OCI-M2 (cell line): ENCODE data around the gene ATAD1.
"Not testable (repeated sequence)": the region's sequence is repeated elsewhere in the genome, so short reads cannot be mapped to it uniquely, and the experiment has no call there.

Experiments used
- DNase-seq: peaks from one replicate; lab custom pipeline; 2025; ENCODE audit not compliant: unreplicated experiment; lab: John Stamatoyannopoulos, UW

ATAD1 gene

DNA sequence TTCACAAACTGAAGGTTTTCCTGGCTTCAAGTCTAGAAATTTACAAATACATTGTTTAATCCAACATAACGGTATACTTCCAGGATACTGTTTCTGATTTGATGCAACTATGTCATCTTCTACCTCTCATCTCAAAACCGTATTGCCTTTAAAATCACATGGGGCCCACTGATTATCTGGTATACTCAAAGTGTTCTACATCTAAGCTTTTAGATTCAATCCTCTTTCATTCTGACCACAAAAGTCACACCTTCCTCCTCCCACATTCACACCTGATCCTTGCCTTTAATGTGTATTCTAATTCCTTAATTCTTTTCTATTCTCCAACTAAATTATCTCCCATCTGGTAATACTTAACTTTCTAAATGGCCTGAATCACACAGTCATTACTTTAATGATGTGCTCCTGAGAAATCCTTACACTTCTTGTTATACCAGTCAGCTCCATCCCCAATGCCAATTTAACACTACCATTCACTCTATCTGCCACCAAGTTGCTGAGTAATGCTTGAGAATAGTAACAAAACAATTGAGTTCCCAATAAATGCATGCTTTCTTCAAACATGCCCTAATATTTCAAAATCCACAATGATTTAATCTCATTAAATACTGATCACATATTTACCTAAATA is 13.0 kb downstream of the ATAD1 start:
- DNase-seq = no peak

DNA sequence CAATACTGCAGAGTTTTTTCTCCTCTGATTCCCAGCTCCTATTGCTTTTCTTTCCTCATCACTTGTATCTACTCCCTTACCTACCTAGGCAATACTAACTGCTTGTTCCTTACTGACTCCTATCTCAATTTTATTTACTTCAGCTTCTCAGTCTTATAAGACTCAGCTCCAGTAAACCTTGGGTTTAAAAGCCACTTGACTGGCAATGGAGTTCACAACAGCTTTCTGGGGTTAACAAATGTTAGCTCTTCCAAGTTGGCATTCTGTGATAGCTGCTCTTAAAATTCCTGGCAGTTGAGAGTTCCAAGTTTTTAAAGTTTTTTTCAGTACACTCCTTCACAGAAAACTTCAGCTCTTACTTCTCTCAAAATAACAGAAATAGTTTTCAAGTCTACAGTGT is 14.2 kb downstream of the ATAD1 start:
- no peak for DNase-seq

DNA sequence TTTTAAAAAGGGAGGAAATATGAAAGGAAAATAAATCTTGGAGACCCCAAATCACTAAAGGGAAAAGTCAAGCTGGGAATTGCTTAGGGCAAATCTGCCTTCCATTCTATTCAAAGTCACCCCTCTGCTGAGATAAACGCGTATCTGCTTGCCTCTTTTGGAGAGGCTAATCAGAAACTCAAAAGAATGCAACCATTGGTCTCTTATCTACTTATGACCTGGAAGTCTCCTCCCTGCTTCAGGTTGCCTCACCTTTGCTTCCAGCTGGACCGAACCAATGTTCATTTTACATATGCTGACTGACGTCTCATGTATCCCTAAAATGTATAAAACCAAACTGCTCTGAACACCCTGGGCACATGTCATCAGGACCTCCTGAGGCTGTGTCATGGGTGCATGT is 14.7 kb downstream of the ATAD1 start:
- DNase-seq = no peak

DNA sequence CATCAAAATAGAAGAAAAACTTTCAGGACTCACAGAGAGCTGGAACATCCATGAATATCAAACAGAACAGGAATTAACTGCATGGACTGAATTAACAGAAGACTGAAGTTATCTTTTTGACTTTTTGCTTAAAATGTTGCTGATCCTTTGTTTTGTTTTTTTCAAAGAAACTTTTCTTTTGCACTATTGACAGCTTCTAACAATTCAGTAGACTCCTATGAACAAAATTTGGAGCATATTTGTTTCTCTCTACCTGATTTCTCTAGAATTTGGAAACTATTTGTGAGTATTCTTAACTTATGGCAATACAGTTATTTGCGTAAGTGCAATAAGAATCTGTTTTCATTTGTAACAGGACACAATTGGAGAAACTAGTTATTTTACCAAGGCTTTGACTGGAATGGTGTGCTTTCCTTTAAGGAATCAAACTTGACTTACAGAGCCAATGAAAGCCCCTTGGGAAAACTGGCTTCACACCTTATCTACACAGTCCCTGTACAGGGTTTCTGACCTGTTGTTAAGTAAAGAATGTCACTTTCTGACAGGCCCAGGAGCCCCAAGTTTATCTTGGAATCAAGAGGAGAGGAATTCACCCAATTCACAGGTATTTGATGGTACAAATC is 16.1 kb downstream of the ATAD1 start:
- not testable (repeated sequence) for DNase-seq

DNA sequence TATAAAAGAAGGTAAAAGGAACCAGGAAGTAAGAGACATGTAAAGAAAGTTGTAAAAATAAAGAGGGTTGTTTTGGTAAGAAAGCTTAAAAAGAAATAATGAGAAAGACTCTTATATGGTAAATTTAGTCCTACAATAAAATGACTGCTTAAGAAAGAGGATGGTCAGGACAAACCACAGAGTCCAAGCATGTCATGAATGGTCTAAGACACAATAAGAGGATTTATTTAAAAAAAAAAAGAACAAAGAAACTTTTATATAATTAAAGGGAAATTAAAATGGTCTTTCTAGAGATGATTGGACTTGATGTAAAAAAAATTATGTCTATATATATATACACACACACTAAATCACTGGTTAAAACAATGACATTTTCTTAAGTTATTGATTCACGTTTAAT is 18.2 kb downstream of the ATAD1 start:
- no peak for DNase-seq

DNA sequence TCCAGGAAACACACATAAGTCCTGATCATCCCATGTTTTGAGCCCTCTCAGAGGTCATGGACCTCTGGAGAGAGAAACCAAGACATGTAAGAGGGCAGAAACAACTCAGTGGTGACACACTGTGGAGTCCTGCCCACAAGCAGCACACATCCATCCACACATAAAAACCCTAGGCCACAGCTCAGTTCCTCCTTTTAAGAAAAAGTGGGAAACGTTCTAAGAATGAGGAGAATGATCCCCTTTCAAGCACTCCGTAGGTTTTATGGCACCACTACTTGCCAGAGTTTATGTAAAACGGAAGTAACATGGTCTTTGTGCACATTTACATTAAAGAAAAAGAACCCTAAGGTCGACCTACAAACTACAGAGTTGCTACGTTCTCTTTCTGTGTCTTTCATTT is 19.9 kb downstream of the ATAD1 start:
- no peak for DNase-seq

DNA sequence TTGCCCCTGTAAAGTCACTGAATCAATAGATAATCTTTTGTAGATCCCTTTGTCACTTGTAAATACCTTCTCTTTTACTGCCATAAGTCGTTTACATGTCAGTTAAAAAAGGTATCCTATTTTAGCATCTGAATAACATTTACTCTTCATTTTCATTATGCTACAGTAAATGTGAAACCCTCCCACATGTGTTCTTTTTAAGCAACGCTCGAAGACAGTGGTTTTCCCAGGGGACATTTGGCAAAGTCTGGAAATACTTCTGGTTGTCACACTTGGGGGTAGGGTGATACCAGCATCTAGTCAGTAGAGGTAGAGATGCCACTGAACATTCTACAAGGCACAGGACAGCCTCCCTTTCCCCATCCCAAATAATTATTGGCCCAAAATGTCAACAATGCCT is 23.7 kb downstream of the ATAD1 start:
- no peak for DNase-seq

DNA sequence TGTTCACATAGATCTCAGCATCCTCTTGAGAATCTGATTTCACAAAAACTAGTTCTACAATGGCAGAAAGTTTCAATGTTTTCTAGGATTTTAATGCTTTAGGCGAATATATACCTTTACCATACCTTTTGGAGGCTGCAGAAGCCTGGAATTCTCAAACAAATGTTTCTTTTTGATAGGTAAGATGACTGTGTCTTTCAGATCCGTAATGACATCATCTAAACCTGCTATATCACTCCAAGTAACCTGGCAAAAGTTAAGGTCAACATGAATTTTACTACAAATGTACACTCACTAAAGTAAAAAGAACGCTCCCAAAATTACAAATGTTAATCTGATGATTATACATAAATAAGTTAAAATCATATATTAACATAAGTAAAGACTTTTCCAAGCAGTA is 27.8 kb downstream of the ATAD1 start:
- no peak for DNase-seq

DNA sequence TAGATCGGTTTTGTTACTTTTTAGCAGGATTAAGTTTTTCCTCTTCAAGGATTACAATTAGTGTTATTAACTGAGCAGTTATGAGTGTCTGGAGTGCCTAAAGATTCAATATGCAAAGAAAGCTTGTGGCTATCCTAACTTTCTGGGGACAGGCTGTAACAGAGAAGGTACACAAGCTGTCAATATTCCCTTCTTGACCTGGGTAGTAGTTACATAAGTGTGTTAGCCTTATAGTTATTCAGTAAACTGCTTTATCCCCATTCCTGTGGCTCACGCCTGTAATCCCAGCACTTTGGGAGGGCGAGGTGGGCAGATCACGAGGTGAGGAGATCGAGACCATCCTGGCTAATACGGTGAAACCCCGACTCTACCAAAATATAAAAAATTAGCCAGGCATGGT is 31.6 kb downstream of the ATAD1 start:
- no peak for DNase-seq

DNA sequence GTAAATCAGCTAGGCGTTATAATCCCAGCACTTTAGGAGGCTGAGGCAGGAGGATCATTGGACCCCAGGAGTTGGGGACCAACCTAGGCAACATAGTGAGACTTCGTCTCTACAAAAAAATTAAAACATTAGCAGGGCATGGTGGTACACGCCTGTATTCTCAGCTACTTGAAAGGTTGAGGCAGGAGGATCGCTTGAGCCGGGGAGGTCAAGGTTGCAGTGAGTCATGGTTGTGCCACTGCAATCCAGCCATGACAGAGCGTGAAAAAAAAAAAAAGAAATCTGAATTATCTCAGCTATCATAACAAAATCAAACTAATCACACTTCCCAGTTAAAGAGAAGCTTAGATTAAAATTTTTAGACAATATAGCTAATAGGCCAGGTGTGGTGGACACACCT is 35.3 kb downstream of the ATAD1 start:
- no peak for DNase-seq

DNA sequence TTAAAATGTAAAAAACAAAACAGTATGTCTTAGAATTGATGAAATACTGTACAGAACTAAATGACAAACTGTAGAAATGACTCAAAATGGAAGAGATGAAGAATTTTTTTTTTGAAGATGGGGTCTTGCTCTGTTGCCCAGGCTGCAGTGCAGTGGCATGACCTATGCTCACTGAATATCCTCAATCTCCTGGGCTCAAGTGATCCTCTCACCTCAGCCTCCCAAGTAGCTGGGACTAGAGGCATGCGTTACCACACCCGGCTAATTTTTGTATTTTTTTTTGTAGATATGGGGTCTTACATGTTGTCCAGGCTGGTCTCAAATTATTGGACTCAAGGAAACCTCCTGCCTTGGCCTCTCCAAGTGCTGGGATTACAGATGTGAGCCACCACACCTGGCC is 36.5 kb downstream of the ATAD1 start:
- no peak for DNase-seq

DNA sequence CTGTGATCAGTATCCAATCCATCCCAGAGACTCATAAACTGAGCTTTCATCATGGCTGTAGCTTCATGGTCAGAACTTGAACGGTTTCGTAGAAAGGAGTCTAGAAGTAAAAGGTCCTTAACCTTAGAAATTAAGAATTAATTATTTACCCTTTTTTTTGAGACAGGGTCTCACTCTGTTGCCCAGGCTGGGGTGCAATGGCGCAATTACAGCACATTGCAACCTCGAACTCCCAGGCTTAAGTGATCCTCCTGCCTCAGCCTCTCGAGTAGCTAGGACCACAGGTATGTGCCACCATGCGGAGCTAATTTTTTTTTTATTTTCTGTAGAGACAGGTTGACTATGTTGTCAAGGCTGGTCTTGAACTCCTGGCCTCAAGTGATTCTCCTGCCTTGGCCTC is 41.7 kb downstream of the ATAD1 start:
- no peak for DNase-seq

DNA sequence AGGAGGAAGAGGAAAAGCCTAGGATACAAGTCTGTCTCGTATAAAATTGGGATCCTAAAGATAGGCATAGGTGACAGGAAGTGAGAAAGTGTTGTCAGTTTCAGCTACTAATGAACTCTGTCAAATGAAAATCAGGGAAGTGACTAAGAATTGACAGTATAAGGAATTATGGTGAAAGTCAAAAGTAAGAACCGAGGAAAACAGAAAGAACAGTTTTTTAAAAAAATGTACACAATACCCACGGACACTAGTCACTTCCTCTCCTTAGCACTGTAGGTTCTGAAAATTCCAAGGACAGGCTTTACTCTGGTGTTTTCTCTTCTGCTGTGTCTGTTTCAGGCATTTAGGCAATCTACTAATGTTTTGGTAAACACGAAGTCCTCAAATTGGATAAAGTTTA is 42.3 kb downstream of the ATAD1 start:
- no peak for DNase-seq

DNA sequence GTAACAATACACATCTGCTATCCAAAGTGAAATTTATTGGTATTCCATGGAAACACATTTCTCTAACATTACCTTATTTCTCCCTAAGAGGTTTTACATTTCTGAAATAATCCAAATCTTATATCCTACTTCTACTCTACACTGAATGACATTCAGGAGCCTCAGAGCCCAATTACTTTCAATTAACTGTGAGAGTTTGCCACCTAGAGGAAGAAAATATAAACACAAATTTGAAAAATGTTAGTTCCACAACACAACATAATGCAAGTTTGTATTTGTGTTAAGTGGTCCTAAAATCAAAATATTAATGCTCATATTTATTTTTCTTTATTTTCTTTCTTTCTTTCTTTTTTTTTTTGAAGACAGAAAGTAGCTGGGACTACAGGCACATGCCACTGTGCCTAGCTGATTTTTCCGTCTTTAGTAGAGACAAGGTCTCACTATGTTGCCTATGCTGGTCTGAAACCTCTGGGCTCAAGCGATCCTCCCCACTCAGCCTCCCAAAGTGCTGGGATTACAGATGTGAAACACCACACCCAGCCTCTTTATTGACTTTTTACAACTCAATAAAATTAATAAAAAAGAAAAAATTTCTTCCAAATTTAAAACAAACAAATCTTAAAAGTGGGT is 46.0 kb downstream of the ATAD1 start:
- no peak for DNase-seq

DNA sequence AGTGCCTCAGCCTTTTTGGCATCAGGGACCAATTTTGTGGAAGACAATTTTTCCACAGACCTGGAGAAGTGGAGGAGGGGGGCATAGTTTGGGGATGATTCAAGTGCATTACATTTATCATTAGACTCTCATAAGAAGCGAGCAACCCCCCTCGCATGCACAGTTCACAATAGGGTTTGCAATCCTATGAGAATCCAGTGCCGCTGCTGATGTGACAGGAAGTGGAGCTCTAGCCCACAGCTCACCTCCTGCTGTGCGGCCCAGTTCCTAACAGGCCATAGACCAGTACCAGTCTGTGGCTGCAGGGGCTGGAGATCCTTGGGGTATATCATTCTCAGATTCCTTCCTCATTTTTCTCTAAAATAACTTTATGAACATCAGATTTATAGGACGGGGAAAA is 50.8 kb downstream of the ATAD1 start:
- DNase-seq = no peak

DNA sequence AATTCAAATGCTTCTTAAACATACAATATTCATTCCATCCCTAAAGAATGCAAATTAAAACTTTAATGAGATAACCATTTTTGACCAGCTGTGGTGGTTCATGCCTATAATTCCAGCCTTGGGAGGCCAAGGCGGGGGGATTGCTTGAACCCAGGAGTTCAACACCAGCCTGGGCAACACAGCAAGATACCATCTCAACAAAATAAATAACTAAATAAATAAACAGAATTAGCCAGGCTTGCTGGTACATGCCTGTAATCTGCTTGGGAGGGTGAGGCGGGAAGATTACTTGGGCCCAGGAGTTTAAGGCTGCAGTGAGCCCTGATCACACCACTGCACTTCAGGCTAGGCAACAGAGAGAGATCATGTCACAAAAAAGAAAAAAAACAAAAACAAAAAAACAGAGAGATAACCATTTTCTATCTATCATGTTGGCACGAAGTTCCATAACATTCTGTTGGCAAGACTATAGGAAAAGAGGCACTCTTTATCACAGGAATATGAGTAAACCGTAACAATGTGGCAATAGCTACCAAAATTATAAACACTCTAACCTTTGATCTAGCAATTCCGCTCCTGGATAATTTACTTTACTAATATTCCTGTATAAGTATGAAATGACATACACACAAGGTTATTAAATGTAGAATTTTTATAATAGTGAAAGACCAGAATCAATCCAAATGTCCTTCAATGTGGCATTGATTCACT is 52.2 kb downstream of the ATAD1 start:
- DNase-seq = no peak

DNA sequence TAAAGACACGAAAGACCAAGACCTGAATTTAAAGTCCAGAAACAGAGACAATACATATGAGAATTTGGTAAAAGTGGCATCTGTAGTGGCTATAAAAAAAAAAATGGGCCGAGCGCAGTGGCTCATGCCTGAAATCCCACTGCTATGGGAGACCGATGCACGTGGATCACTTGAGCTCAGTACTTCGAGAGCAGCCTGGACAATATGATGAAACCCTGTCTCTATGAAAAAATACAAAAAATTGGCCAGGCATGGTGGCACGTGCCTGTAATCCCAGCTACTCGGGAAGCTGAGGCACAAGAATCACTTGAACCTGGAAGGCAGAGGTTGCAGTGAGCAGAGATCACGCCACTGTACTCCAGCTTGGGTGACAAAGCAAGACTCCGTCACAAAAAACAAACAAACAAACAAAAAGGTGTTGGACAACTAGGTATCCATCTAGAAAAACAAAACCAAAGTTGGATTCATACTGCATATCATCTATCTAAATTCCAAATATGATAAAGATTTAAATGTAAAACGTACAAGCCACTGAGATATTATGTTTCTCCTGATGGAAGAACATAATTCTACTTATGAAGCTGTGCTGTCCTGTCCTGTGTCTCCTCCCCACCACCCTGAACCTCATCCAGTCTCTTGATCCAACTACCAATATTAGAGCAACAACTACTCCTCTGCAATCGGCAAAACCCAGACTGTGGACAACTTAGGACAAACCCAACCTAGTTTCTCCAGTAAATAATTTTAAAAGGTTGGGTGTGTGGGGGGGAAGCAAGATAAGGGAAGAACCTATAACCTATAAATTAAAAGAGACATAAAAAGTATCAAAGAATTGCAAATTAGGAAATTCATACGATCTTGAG is 53.7 kb downstream of the ATAD1 start:
- no peak for DNase-seq

DNA sequence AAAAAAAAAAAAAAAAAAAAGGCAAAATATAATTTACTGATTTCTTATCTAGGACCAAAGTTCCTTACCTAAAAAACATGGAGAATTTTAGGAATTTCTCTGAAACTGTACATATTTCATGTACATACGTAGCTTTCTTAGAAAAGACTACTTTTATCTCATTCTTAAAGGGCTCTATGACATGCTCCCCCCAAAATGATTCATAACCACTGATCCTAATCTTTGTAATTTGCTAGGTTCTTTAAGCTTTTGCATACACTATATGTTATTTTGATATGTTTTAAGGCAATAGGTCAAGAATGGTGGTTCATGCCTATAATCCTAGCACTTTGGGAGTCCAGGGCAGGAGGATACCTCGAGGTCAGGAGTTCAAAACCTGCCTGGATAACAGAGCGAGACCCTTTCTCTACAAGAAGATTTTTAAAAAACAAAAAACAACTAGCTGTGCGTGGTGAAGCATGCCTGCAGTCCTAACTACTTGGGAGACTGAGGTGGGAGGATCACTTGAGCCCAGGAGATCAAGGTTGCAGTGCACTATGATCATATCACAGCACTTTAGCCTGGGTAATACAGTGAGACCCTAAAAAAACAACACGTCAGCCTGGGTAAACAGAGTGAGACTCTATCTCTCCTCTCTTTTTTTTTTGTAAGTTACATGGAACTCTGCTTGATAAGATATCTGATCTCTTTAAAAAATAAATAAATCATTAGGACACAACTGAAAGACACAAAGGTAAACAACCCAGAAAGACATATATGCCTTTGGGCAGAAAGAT is 54.8 kb downstream of the ATAD1 start:
- no peak for DNase-seq

DNA sequence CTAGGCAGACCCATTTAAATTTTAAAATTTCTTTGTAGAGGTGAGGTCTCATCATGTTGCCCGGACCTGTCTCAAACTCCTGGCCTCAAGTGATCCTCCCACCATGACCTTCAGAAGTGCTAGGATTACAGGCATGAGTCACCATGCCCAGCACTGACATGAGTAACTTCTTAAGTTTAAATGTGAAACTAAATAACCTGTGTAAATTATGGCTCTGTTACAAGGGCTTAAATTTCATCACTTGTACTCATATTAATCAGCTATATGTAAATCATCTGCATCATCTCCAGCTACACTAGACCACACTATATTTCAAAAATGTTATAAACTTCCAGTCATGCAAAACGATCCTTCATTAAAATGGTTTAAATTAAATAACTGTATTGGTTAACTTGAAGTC is 56.1 kb downstream of the ATAD1 start:
- no peak for DNase-seq

DNA sequence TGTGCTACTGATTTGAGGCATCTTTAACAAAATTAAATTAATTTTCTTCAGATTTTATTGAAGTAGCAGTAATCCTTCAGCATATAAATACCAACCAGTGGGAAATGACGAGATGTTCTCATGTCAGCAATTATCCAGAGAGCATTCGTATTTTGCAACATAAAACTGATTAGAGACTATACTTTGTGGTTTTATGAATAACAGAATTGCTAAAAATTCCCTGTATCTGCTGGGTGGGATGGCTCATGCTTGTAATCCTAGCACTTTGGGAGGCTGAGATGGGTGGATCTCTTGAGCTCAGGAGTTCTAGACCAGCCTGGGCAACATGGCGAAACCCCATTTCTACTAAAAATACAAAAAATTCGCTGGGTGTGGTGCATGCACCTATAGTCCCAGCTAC is 56.9 kb downstream of the ATAD1 start:
- no peak for DNase-seq
